ENCODE measurements around the gene FARP2. TPM values are rescaled to one million over a fixed set of nuclear protein-coding genes. Genes with fewer than 3 reads are reported as not detected.

FARP2 gene
- total and polyA plus RNA-seq, 2 experiments from 2014 or later: 16.0 to 22.6 TPM

GRCh38 chr2:241356871-241357260 is 781 bp downstream of the FARP2 start:
- 0 out of 2 replicates have a peak overlapping the region, but pooled peaks have one; percentile 20 for H2AFZ ChIP-seq

More at GRCh38 chr2:241356871-241357260, 781 bp downstream of the FARP2 start:
- DNase-seq (ENCODE audit: low spot score): no peak
- H3K9me2 ChIP-seq (ENCODE audit: insufficient read depth): no peaks in the 10 kb centered on the region
- H3K4me3 Mint-ChIP-seq: peak overlapping the region; percentile 70
- H3K27ac Mint-ChIP-seq: no peak overlapping the region
- peaks cover 26% of the 10 kb centered on the region for H3K36me3 Mint-ChIP-seq (ENCODE audit: low read depth)
- ATAC-seq: no peak
- no peaks in the 10 kb centered on the region for H3K27me3 ChIP-seq (ENCODE audit: insufficient read depth)
- H3K4me1 Mint-ChIP-seq: peaks cover 36% of the 10 kb centered on the region
- no peaks in the 10 kb centered on the region for H3K9me3 Mint-ChIP-seq
- peaks cover 8% of the 10 kb centered on the region for H3K36me3 ChIP-seq (ENCODE audit: insufficient read depth)
- H3F3A ChIP-seq (replicated peaks; ENCODE audit: low read depth): no peaks in the 10 kb centered on the region
- H3K27ac ChIP-seq (ENCODE audit: low read depth): no peak overlapping the region
- peaks cover 29% of the 10 kb centered on the region for H4K20me1 ChIP-seq (replicated peaks; ENCODE audit: insufficient read depth)
- H3K27me3 Mint-ChIP-seq (ENCODE audit: insufficient read depth, low read depth, poor library complexity): peaks cover 6% of the 10 kb centered on the region
- peaks cover 54% of the 10 kb centered on the region for H3K79me2 ChIP-seq (replicated peaks; ENCODE audit: insufficient read depth)
- H3K4me2 ChIP-seq: peak overlapping the region; percentile 92
- peak overlapping the region; percentile 88 for H3K4me3 ChIP-seq
- H3K4me1 ChIP-seq (ENCODE audit: insufficient read depth): peaks cover 7% of the 10 kb centered on the region
- TF ChIP-seq EZH2phosphoT487 (IDR thresholded peaks at IDR 0.05; ENCODE audit: unreplicated experiment) (no peak), NANOG (IDR thresholded peaks at IDR 0.05; ENCODE audit: borderline replicate concordance) (no peak), ZNF462 (CRISPR knock-in tag; IDR thresholded peaks at IDR 0.05) (no peak), EZH2 (IDR thresholded peaks at IDR 0.05; ENCODE audit: low read depth, unreplicated experiment) (no peak), ETS1 (IDR thresholded peaks at IDR 0.05) (no peak), REST (IDR thresholded peaks at IDR 0.05; ENCODE audit: unreplicated experiment) (no peak), CREB1 (CRISPR knock-in tag; IDR thresholded peaks at IDR 0.05; ENCODE audit: low read depth) (no peak), ZNF114 (CRISPR knock-in tag; IDR thresholded peaks at IDR 0.05) (no peak), JUNB (IDR thresholded peaks at IDR 0.05; ENCODE audit: unreplicated experiment) (no peak), POLR2AphosphoS5 (IDR thresholded peaks at IDR 0.05; ENCODE audit: low read depth) (no peak), ZNF331 (CRISPR knock-in tag; IDR thresholded peaks at IDR 0.05; ENCODE audit: low read depth) (no peak), STAT1 (IDR thresholded peaks at IDR 0.05; ENCODE audit: unreplicated experiment) (no peak), CTCF (conservative IDR thresholded peaks at IDR 0.05; ENCODE audit: low read depth in 2 of 2) (no peak)

All from GM23338 (cell line).